Gastroesophageal sphincter (tissue), 3 donors: ENCODE data around the gene ASB15.

ENCODE experiments used
- CTCF ChIP-seq, 4 experiments: fragments of 200-600 bp in 2 of 4; fragments of 450-650 bp in 2 of 4; sonication (generic) in 1 of 4; IDR thresholded peaks; one replicate each; pipeline ENCODE4 v1.5.1; 2017 to 2019; ENCODE audit warnings: antibody characterized with exemption in 4 of 4, mild to moderate bottlenecking in 2 of 4, moderate library complexity in 2 of 4
- EP300 ChIP-seq: sonication (generic); formaldehyde crosslinking; IDR thresholded peaks from one replicate; pipeline ENCODE4 v1.6.1; 2017; ENCODE audit warnings: antibody characterized with exemption, mild to moderate bottlenecking
- POLR2A ChIP-seq, 2 donors: fragments of 450-650 bp; IDR thresholded peaks; one replicate each; pipeline ENCODE4 v1.6.1; 2017; ENCODE audit warnings: antibody characterized with exemption in 2 of 2, mild to moderate bottlenecking in 2 of 2, moderate library complexity in 1 of 2
- POLR2AphosphoS5 ChIP-seq: sonication (generic); formaldehyde crosslinking; IDR thresholded peaks from one replicate; pipeline ENCODE4 v1.6.1; 2017; ENCODE audit warnings: antibody characterized with exemption

GRCh38 chr7:123660514-123661354 is 59.1 kb downstream of the ASB15 start:
- no peak for TF ChIP-seq POLR2A (IDR thresholded peaks at IDR 0.05)
- TF ChIP-seq CTCF (IDR thresholded peaks at IDR 0.05): no peak
- TF ChIP-seq EP300: no peak
- TF ChIP-seq POLR2AphosphoS5: no peak
